Bone marrow (tissue), 2 donors: ENCODE results near the gene SNRK.

Source experiments
- DNase-seq, 2 donors: peaks; one replicate each; lab custom pipeline; 2025; lab: John Stamatoyannopoulos, UW

The SNRK gene

GRCh38 chr3:43372007-43372740, 85.8 kb downstream of the SNRK start:
- DNase-seq: no peak

- no peak for DNase-seq
Measured at GRCh38 chr3:43372809-43373559, 86.6 kb downstream of the SNRK start.

GRCh38 chr3:43373560-43373928, 87.2 kb downstream of the SNRK start:
- DNase-seq: no peak

GRCh38 chr3:43378066-43378935, 92.0 kb downstream of the SNRK start:
- no peak for DNase-seq

- DNase-seq: no peak
Measured at GRCh38 chr3:43379343-43379742, 93.0 kb downstream of the SNRK start.

- no peak for DNase-seq
Measured at GRCh38 chr3:43388175-43388574, 101.8 kb downstream of the SNRK start.

GRCh38 chr3:43388915-43389314, 102.6 kb downstream of the SNRK start:
- DNase-seq: no peak

- DNase-seq: peak; percentile 20 to 96
Measured at GRCh38 chr3:43389388-43390254, 103.3 kb downstream of the SNRK start.

- no peak for DNase-seq
Measured at GRCh38 chr3:43390255-43390588, 103.9 kb downstream of the SNRK start.

GRCh38 chr3:43391621-43392020, 105.3 kb downstream of the SNRK start:
- DNase-seq: no peak

- DNase-seq: peak in 1 of 2 donors; percentile 27
Measured at GRCh38 chr3:43394041-43394554, 107.8 kb downstream of the SNRK start.

- no peak for DNase-seq
Measured at GRCh38 chr3:43399034-43399433, 112.7 kb downstream of the SNRK start.

GRCh38 chr3:43400167-43400566, 113.8 kb downstream of the SNRK start:
- DNase-seq: no peak
